ENCODE results near the gene EIF4A2.

The EIF4A2 gene

GRCh38 chr3:186783058-186783730, at the start of gene EIF4A2:
EIF4A2 (plus strand) TSS chr3:186783577; CDS start chr3:186783611, 34 bp downstream.
- DNase-seq (ENCODE audit: low read depth in 2 of 2): peak; percentile 84 to 89

- no peak for DNase-seq (ENCODE audit: low read depth in 2 of 2)
Measured at GRCh38 chr3:186742618-186743380, 40.6 kb upstream of the EIF4A2 start.

GRCh38 chr3:186743666-186744065, 39.7 kb upstream of the EIF4A2 start:
- DNase-seq (ENCODE audit: low read depth in 2 of 2): no peak

GRCh38 chr3:186746008-186746407, 37.4 kb upstream of the EIF4A2 start:
- DNase-seq (ENCODE audit: low read depth in 2 of 2): no peak

GRCh38 chr3:186750316-186750715, 33.1 kb upstream of the EIF4A2 start:
- DNase-seq (ENCODE audit: low read depth in 2 of 2): no peak

- no peak for DNase-seq (ENCODE audit: low read depth in 2 of 2)
Measured at GRCh38 chr3:186751480-186751879, 31.9 kb upstream of the EIF4A2 start.

GRCh38 chr3:186754006-186754405, 29.4 kb upstream of the EIF4A2 start:
- DNase-seq (ENCODE audit: low read depth in 2 of 2): no peak

- DNase-seq (ENCODE audit: low read depth in 2 of 2): no peak
Measured at GRCh38 chr3:186754871-186755270, 28.5 kb upstream of the EIF4A2 start.

GRCh38 chr3:186757214-186757613, 26.2 kb upstream of the EIF4A2 start:
- no peak for DNase-seq (ENCODE audit: low read depth in 2 of 2)

GRCh38 chr3:186757686-186758220, 25.6 kb upstream of the EIF4A2 start:
- no peak for DNase-seq (ENCODE audit: low read depth in 2 of 2)

- no peak for DNase-seq (ENCODE audit: low read depth in 2 of 2)
Measured at GRCh38 chr3:186759231-186759930, 24.0 kb upstream of the EIF4A2 start.

- no peak for DNase-seq (ENCODE audit: low read depth in 2 of 2)
Measured at GRCh38 chr3:186760141-186760833, 23.1 kb upstream of the EIF4A2 start.

GRCh38 chr3:186760897-186761447, 22.4 kb upstream of the EIF4A2 start:
- DNase-seq (ENCODE audit: low read depth in 2 of 2): no peak

GRCh38 chr3:186772281-186772694, 11.1 kb upstream of the EIF4A2 start:
- DNase-seq (ENCODE audit: low read depth in 2 of 2): no peak

GRCh38 chr3:186772701-186773417, 10.5 kb upstream of the EIF4A2 start:
- DNase-seq (ENCODE audit: low read depth in 2 of 2): peak; percentile 43 to 47

- DNase-seq (ENCODE audit: low read depth in 2 of 2): no peak
Measured at GRCh38 chr3:186775999-186776398, 7.4 kb upstream of the EIF4A2 start.

GRCh38 chr3:186779204-186779603, 4.2 kb upstream of the EIF4A2 start:
- no peak for DNase-seq (ENCODE audit: low read depth in 2 of 2)

GRCh38 chr3:186782542-186783057, 777 bp upstream of the EIF4A2 start:
- DNase-seq (ENCODE audit: low read depth in 2 of 2): no peak

- DNase-seq (ENCODE audit: low read depth in 2 of 2): peak; percentile 56 to 62
Measured at GRCh38 chr3:186783731-186784515, 546 bp downstream of the EIF4A2 start.
